Muscle layer of colon (tissue), 2 donors: ENCODE measurements around the gene PDF.
A peak's percentile ranks its signal among the peaks of the same experiment; 100 is the strongest.
"Not testable (repeated sequence)": the region's sequence is repeated elsewhere in the genome, so short reads cannot be mapped to it uniquely, and the experiment has no call there.

Experiments used
- H3K27ac ChIP-seq: one replicate; pipeline ENCODE4 v1.7.0; 2013; ENCODE audit warnings: low read depth, mild to moderate bottlenecking, low read length, moderate library complexity
- H3K27me3 ChIP-seq, 2 donors: one replicate each; pipeline ENCODE4 v1.7.0; 2013; ENCODE audit warnings: low read length in 2 of 2, mild to moderate bottlenecking in 2 of 2; ENCODE audit not compliant: insufficient read depth in 2 of 2, control insufficient read depth in 1 of 2
- H3K36me3 ChIP-seq: one replicate; pipeline ENCODE4 v1.7.0; 2013; ENCODE audit warnings: mild to moderate bottlenecking, low read length; ENCODE audit not compliant: insufficient read depth
- H3K4me1 ChIP-seq: one replicate; pipeline ENCODE4 v1.7.0; 2013; ENCODE audit warnings: mild to moderate bottlenecking, low read length; ENCODE audit not compliant: insufficient read depth
- H3K4me3 ChIP-seq, 2 donors: one replicate each; pipeline ENCODE4 v1.7.0; 2013; ENCODE audit warnings: low read length in 2 of 2, low read depth in 1 of 2, mild to moderate bottlenecking in 1 of 2, moderate library complexity in 1 of 2
- H3K9ac ChIP-seq: one replicate; pipeline ENCODE4 v1.7.0; 2013; ENCODE audit warnings: low read length
- H3K9me3 ChIP-seq: one replicate; pipeline ENCODE4 v1.7.0; 2013; ENCODE audit warnings: mild to moderate bottlenecking, low read length
- donor health status: abdominal sarcoma.
- donor health status: Adenocarcinoma of cecum.

Gene PDF

DNA sequence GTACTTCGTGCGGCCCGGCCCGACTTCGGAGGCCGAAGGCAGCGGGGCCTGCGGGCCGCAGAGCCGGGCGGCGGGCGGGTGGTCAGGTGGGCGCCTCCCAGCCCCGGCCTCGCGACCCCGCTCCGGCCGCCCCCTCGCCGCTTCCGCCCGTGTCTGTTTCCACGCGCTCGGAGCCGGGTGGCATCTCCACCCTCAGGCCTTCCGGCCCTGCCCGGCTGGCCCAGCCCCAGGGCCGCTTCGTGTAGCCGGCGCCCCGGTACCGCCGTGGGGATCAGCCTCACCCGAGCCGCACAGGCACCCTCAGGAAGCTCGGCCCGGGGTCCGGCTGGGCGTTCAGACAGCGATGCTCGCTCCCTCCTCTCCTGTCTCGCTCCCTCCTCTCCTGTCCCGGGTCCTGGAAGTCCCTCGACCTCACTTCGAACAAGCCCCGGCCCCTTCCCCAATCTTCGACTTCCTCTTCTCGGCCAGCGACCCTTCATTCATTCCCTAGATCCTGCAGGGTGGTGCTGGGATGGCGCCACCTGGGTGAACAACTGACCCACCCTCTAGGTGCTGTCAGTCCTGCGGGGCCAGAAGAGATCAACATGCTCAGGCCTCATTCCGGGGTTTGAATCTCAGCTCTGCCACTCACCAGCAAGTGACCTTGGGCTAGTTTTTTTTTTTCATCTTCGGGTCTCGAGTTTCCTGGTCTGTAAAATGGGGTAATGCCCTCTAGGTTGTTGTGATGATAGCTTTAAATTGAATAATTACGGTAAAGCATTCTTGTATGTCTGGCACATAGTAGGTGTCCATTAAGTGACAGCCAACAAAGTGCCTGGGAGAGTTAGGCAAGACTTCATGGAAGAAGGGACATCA, 18.6 kb downstream of the PDF start:
- H3K4me1 ChIP-seq: peaks cover 6% of the 10 kb centered on the region
- peak overlapping the region; percentile 62 for H3K9ac ChIP-seq

DNA sequence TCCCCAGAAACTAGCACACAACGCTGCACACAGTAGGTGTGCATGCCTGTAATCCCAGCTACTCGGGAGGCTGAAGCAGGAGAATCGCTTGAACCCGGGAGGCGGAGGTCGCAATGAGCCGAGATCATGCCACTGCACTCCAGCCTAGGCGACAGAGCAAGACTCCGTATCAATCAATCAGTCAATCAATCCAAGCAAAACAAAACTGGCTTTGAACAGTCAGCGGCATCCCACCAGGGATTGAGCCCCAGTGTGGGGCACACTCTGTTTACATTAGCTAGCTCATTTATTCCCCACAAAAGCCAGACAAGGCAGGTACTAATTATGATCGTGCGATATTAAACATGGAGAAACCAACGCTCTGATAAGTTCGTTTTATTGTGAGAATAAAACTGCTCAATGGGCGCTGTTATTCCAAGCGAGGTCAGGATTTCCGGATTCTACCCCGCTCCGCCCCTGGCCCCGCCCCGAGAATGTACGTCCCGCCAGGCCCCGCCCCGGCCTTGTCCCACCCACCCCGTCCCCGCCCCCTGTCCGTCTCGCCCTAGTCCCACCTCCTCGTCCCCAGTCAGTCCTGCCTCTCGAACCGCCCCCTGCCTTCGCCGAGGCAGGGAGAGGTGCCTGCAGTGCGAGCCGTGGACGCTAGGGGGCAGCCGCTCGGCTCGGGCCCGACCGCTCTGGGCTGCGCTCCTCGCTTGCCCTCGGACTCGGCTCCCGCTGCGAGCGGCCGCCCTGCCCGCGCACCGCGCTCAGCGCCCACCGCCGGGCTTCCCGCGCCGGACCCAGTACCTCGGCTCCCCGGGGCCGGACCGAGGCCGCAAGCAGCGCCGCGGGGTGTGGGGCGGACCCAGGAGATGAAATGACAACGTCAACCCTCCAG, 19.5 kb downstream of the PDF start, which contains the start of gene VPS4A:
TSS of gene VPS4A (plus strand) at position 698 of the 880 bp plus-strand sequence. CDS start at position 860, 162 bp downstream.
- peaks cover 18% of the 10 kb centered on the region for H3K36me3 ChIP-seq
- peak within 1 kb of the TSS; percentile 59 to 98 for H3K4me3 ChIP-seq
- peak within 1 kb of the TSS; percentile 62 for H3K9ac ChIP-seq
- peaks cover 6% of the 10 kb centered on the region for H3K4me1 ChIP-seq
- no peaks in the 10 kb centered on the region for H3K9me3 ChIP-seq
- no peaks in the 10 kb centered on the region for H3K27me3 ChIP-seq
- H3K27ac ChIP-seq: peak within 1 kb of the TSS; percentile 86

More for the DNA sequence above, 18.6 kb downstream of the PDF start:
- Histone ChIP-seq H3K4me3 (peak overlapping the region; percentile 52 to 98), H3K9me3 (no peaks in the 10 kb centered on the region), H3K36me3 (peaks cover 27% of the 10 kb centered on the region), H3K27ac (peak overlapping the region; percentile 86), H3K27me3 (no peaks in the 10 kb centered on the region)

DNA sequence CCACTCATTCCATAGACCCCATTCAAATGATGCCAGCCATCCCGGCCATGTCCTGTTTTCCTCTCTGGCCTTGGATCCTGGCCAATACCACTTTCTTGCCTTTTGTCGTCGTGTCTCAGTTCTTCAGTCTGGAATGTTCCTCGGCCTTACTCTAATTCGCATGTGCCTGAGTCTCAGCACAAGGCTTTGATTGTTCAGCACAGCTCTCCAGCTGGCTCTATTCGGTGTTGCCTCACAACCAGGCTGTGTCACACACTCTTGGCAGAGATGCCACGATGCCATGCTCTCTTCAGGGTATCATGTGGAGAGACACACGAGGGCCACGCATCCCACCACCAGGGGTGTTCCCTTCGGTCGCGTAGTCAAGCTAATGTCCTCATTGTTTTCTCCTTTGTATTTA, 21.1 kb downstream of the PDF start:
- H3K4me1 ChIP-seq: peaks cover 6% of the 10 kb centered on the region
- no peaks in the 10 kb centered on the region for H3K27me3 ChIP-seq
- peaks cover 4% of the 10 kb centered on the region for H3K36me3 ChIP-seq
- no peak overlapping the region for H3K4me3 ChIP-seq
- H3K27ac ChIP-seq: no peak overlapping the region
- no peaks in the 10 kb centered on the region for H3K9me3 ChIP-seq
- H3K9ac ChIP-seq: no peak overlapping the region

DNA sequence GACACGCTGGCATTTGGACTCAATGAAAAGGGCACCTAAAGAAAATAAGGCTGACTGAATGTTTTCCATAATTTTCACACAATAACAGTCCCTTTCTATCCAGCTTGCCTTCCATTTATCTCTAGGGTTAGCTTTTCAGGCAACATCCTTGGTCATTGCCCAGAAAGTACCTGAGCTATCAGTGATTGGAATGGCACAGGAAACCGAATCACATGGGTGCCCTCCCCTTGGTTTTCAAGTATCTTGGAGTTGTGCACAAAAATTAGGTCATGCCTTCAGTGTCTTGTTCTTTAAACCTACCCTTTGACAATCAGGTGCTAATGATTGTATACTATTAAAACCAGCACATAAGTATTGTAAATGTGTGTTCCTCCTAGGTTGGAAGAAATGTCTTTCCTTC, 22.5 kb downstream of the PDF start:
- Histone ChIP-seq H3K27me3 (no peaks in the 10 kb centered on the region), H3K27ac (no peak overlapping the region), H3K4me1 (peaks cover 6% of the 10 kb centered on the region), H3K36me3 (peaks cover 5% of the 10 kb centered on the region), H3K4me3 (no peak overlapping the region), H3K9ac (no peak overlapping the region), H3K9me3 (no peaks in the 10 kb centered on the region)

DNA sequence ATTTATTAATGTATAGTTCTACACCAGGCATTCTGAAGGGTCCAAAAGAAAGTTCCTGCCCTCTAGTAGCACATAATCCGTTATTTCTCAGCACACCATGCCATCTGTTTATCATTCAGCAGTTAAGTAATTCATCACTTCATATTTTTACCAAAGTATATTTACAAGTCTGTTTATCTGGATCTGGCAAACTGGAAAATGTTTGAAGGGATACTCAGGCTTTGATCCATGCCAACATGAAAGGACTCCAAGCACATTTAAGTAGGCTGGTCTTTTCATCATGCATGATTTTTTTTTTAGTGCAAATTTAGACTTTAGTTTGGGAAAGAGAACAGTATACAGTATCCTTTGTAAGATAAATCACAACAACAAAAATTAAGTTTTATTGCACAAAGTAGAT, 23.3 kb downstream of the PDF start:
- H3K36me3 ChIP-seq: peaks cover 5% of the 10 kb centered on the region
- peaks cover 3% of the 10 kb centered on the region for H3K4me1 ChIP-seq
- H3K27me3 ChIP-seq: no peaks in the 10 kb centered on the region
- H3K9ac ChIP-seq: no peak overlapping the region
- no peak overlapping the region for H3K27ac ChIP-seq
- H3K4me3 ChIP-seq: no peak overlapping the region
- H3K9me3 ChIP-seq: no peaks in the 10 kb centered on the region

DNA sequence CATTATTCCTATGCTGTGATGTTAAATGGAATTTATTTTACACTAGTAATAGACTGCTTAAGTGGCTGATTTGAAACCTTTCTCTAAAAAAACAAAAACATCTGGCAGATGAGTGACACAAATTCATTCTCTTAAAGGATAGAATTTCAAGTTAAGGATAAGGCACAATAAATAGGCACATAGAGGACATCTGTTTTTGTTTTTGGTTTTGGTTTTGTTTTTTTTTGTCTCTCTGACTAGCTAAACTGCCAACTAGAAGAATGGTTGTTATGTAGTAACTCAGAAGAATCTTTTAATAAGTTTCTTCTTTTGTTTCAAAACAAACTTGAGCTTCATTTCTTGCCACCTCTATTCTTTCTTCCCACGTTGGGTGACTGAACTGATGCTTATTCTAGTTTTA, 24.4 kb downstream of the PDF start:
- Histone ChIP-seq H3K36me3 (peaks cover 13% of the 10 kb centered on the region), H3K27me3 (no peaks in the 10 kb centered on the region), H3K4me1 (no peaks in the 10 kb centered on the region), H3K9ac (no peak overlapping the region), H3K4me3 (no peak overlapping the region), H3K9me3 (no peaks in the 10 kb centered on the region), H3K27ac (no peak overlapping the region)

DNA sequence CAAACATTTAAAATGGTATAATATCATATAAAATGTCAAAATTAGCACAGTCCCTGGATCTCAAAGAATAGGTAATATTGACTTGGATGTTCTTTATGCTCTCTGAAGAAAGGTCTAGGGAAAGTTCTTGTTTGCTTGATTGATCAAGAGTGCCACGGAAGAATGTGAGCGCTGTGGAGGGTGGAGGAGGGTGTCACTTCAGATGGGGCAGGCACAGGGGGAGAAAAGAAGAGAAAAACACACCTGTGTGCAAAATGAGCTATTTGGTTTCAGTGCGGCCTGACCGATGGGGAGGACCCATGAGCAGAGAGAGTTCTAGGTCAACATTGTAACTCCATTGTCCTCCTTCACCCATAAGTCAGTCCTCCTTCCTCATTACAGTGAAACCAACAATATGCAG, 28.1 kb downstream of the PDF start:
- no peaks in the 10 kb centered on the region for H3K4me1 ChIP-seq
- peaks cover 30% of the 10 kb centered on the region for H3K36me3 ChIP-seq
- H3K9me3 ChIP-seq: no peaks in the 10 kb centered on the region
- H3K4me3 ChIP-seq: no peak overlapping the region
- no peaks in the 10 kb centered on the region for H3K27me3 ChIP-seq
- H3K27ac ChIP-seq: no peak overlapping the region
- H3K9ac ChIP-seq: no peak overlapping the region

DNA sequence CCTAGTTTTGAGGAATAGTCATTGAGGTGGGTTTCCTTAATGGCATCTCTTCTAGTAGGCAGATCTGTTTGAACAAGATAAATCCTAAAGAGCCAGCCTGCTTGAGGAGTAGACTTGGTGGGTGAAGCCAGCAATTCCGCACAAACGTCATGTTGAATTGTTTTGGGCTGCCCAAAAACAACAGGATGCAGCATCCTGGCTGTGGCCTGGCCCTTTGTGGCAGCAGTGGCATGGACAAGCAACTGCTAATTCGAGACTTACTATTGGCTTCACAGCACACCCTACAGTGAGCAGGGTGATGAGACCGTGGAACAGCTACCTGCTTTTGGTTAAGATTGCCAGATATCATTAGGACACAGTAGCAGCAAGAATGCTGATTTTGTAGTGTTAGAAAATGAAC, 28.5 kb downstream of the PDF start:
- Histone ChIP-seq H3K27ac (no peak overlapping the region), H3K27me3 (no peaks in the 10 kb centered on the region), H3K36me3 (peaks cover 30% of the 10 kb centered on the region), H3K9ac (no peak overlapping the region), H3K4me1 (no peaks in the 10 kb centered on the region), H3K4me3 (no peak overlapping the region), H3K9me3 (no peaks in the 10 kb centered on the region)

DNA sequence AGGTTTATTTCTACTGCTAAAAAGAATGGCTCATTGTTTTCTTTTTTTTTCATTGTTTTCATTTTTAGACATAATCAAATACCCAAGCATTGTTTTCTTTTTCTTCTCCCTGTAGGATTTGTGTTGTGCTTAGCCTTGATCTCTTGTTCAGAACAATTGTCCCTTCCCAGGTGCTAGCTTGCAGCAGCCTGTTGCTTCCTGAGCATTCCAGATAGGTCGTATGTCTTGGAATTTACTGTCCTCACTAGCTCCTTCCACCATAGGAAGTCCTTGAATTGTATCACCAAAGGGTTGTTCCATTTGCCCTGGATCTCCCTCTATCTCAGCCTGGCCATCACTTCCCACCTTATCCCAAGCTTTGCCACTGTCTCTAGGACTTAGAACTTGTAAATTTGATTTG, 29.2 kb downstream of the PDF start:
- H3K27ac ChIP-seq: no peak overlapping the region
- no peaks in the 10 kb centered on the region for H3K9me3 ChIP-seq
- H3K4me3 ChIP-seq: no peak overlapping the region
- H3K36me3 ChIP-seq: peaks cover 30% of the 10 kb centered on the region
- H3K27me3 ChIP-seq: no peaks in the 10 kb centered on the region
- no peaks in the 10 kb centered on the region for H3K4me1 ChIP-seq
- H3K9ac ChIP-seq: no peak overlapping the region

DNA sequence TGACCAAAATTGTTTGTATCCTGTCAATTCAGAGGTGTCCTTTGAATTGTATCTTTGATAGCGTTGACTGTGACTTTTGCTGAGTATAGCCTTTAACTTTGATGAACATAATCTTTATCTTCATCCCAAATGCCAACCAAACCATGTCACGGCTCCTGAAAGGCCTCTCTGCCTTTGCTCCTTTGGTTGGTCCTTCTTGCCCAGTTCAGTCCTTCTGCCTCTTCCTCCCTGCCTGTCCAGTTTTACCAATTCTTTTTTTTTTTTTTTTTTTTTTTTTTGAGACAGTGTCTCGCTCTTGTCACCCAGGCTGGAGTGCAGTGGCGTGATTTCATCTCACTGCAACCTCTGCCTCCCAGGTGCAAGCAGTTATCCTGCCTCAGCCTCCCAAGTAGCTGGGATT, 32.1 kb downstream of the PDF start:
- no peak overlapping the region for H3K9ac ChIP-seq
- H3K27ac ChIP-seq: no peak overlapping the region
- H3K27me3 ChIP-seq: no peaks in the 10 kb centered on the region
- H3K36me3 ChIP-seq: peaks cover 28% of the 10 kb centered on the region
- H3K4me3 ChIP-seq: no peak overlapping the region
- H3K9me3 ChIP-seq: no peaks in the 10 kb centered on the region
- no peaks in the 10 kb centered on the region for H3K4me1 ChIP-seq

DNA sequence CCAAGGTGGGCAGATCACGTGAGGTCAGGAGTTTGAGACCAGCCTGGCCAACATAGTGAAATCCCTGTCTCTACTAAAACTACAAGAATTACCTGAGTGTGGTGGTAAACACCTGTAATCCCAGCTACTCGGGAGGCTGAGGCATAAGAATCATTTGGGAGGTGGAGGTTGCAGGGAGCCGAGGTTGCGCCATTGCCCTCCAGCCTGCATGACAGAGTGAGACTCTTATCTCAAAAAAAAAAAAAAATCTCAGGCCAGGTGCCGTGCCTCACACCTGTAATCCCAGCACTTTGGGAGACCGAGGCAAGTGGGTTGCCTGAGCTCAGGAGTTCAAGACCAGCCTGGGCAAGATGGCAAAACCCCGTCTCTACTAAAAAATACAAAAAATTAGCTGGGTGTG, 33.6 kb downstream of the PDF start:
- not testable (repeated sequence) for H3K4me1 ChIP-seq, H3K9me3 ChIP-seq, H3K27me3 ChIP-seq, H3K4me3 ChIP-seq, H3K27ac ChIP-seq, H3K9ac ChIP-seq
- H3K36me3 ChIP-seq: peaks cover 23% of the 10 kb centered on the region
